PC-3 (cell line): ENCODE results near the gene MTA1. TPM values are rescaled to one million over a fixed set of nuclear protein-coding genes. Genes with fewer than 3 reads are reported as not detected.
A peak's percentile ranks its signal among the peaks of the same experiment; 100 is the strongest.

ENCODE experiments used
- ATAC-seq: fragments of 200-7000 bp; cut with Tn5 transposase; 2 replicates; pipeline ENCODE4 v1.9.1; 2020; ENCODE audit warnings: mild to moderate bottlenecking, moderate library complexity
- BruUV-seq: library from RNA; stranded (reverse); fragments of 400-500 nt; replicated peaks from 2 replicates; lab custom pipeline; 2021; lab: Mats Ljungman, UMichigan
- CTCF ChIA-PET: fragments of 300-600 bp; sonication (Branson Sonifier 250); formaldehyde crosslinking; loops from one replicate; lab custom pipeline; 2022; ENCODE audit warnings: antibody characterized with exemption; lab: Charles Lee
- POLR2A ChIA-PET: fragments of 300-600 bp; sonication (Branson Sonifier 250); formaldehyde crosslinking; loops from one replicate; lab custom pipeline; 2022; ENCODE audit warnings: antibody characterized with exemption; ENCODE audit not compliant: unreplicated experiment; lab: Charles Lee
- DNase-seq: peaks from one replicate; pipeline ENCODE4 v3.0.0-alpha.2; 2015
- H2AFZ ChIP-seq: fragments of 300-600 bp; sonication (generic); 2 replicates; pipeline ENCODE4 v1.6.0; 2016; ENCODE audit warnings: antibody characterized with exemption, low read length
- H3F3A ChIP-seq: fragments of 300-600 bp; sonication (generic); one replicate; pipeline ENCODE4 v1.6.0; 2017; ENCODE audit warnings: antibody characterized with exemption, low read length, control low read depth, mild to moderate bottlenecking; ENCODE audit not compliant: unreplicated experiment
- H3K27ac ChIP-seq: fragments of 300-600 bp; sonication (generic); 2 replicates; pipeline ENCODE4 v1.5.1; 2016; ENCODE audit warnings: mild to moderate bottlenecking, low read length
- H3K27me3 ChIP-seq: fragments of 300-600 bp; sonication (generic); 2 replicates; pipeline ENCODE4 v1.6.1; 2016; ENCODE audit warnings: low read length, mixed read lengths
- H3K36me3 ChIP-seq: fragments of 300-600 bp; sonication (generic); 2 replicates; pipeline ENCODE4 v1.6.1; 2016; ENCODE audit warnings: low read depth, mixed run types, low read length, mixed read lengths
- H3K4me1 ChIP-seq: fragments of 300-600 bp; sonication (generic); 2 replicates; pipeline ENCODE4 v1.5.1; 2016; ENCODE audit warnings: low read length; ENCODE audit not compliant: insufficient read depth
- H3K4me2 ChIP-seq: fragments of 300-600 bp; sonication (generic); 2 replicates; pipeline ENCODE4 v1.6.0; 2016; ENCODE audit warnings: low read length
- H3K4me3 ChIP-seq: fragments of 300-600 bp; sonication (generic); 2 replicates; pipeline ENCODE4 v1.5.1; 2016; ENCODE audit warnings: mild to moderate bottlenecking, low read length, mixed read lengths
- H3K79me2 ChIP-seq: fragments of 300-600 bp; sonication (generic); 2 replicates; pipeline ENCODE4 v1.6.1; 2017; ENCODE audit warnings: low read length, mixed read lengths
- H3K9ac ChIP-seq: fragments of 300-600 bp; sonication (generic); 2 replicates; pipeline ENCODE4 v1.6.0; 2016; ENCODE audit warnings: mild to moderate bottlenecking, low read length
- H3K9me2 ChIP-seq: fragments of 300-600 bp; sonication (generic); replicated peaks from 2 replicates; pipeline ENCODE4 v1.6.1; 2016; ENCODE audit warnings: mixed run types, low read length, mixed read lengths
- H3K9me3 ChIP-seq: fragments of 300-600 bp; sonication (generic); 2 replicates; pipeline ENCODE4 v1.6.1; 2016; ENCODE audit warnings: low read length, mixed read lengths
- H4K20me1 ChIP-seq: fragments of 300-600 bp; sonication (generic); 2 replicates; pipeline ENCODE4 v1.6.1; 2016; ENCODE audit warnings: low read length, mixed read lengths
- CTCF ChIP-seq: fragments of 300-600 bp; sonication (generic); conservative IDR thresholded peaks from 2 replicates; pipeline ENCODE4 v1.5.1; 2017; ENCODE audit warnings: antibody characterized with exemption, low read depth, mild to moderate bottlenecking, low read length
- EZH2 ChIP-seq: fragments of 300-600 bp; sonication (generic); IDR thresholded peaks from one replicate; pipeline ENCODE4 v1.6.1; 2017; ENCODE audit warnings: antibody characterized with exemption, mild to moderate bottlenecking, low read length; ENCODE audit not compliant: unreplicated experiment
- EZH2phosphoT487 ChIP-seq: fragments of 300-600 bp; sonication (generic); IDR thresholded peaks from 2 replicates; pipeline ENCODE4 v1.6.1; 2018; ENCODE audit warnings: mild to moderate bottlenecking, antibody characterized with exemption, low read length, borderline replicate concordance
- intact Hi-C: fragments of 100-400 bp; cut with micrococcal nuclease; formaldehyde crosslinking; loops from 2 replicates; pipeline ENCODE4 v1.9.0; 2023
- total RNA-seq: library from RNA; depleted of rRNA; stranded (reverse); fragments of >200 nt; gene quantifications from 2 replicates; pipeline ENCODE4 v1.2.3, GENCODE V29; 2014

The MTA1 gene
- total RNA-seq, 1 experiment from 2014 or later: 82.3 TPM

- Histone ChIP-seq H3F3A (no peaks in the 10 kb centered on the region), H3K9me3 (no peaks in the 10 kb centered on the region), H3K36me3 (no peaks in the 10 kb centered on the region), H3K4me1 (peaks cover 50% of the 10 kb centered on the region), H3K79me2 (peaks cover 8% of the 10 kb centered on the region), H3K4me2 (peak overlapping the region; percentile 85), H3K9ac (peak overlapping the region; percentile 66), H3K27ac (peak overlapping the region; percentile 69), H2AFZ (no peak overlapping the region), H3K27me3 (no peaks in the 10 kb centered on the region), H3K4me3 (peak overlapping the region; percentile 82), H4K20me1 (no peaks in the 10 kb centered on the region), H3K9me2 (no peaks in the 10 kb centered on the region)
- CTCF ChIA-PET: no interaction called here
- no TSS peak for BruUV-seq
- DNase-seq (no peak), ATAC-seq (no peak)
- TF ChIP-seq EZH2 (no peak), EZH2phosphoT487 (no peak)
- intact Hi-C loops: no loop called here
- POLR2A ChIA-PET: no interaction called here
Measured at GRCh38 chr14:105476831-105477659, 57.4 kb downstream of the MTA1 start.

- BruUV-seq: no TSS peak
- no peak for TF ChIP-seq EZH2
- no peak for TF ChIP-seq EZH2phosphoT487
Measured at GRCh38 chr14:105477660-105478397, 58.2 kb downstream of the MTA1 start.

GRCh38 chr14:105478398-105479251, 59.0 kb downstream of the MTA1 start:
- Histone ChIP-seq H2AFZ (no peak overlapping the region), H3K9me3 (no peaks in the 10 kb centered on the region), H3K9me2 (no peaks in the 10 kb centered on the region), H3K27me3 (no peaks in the 10 kb centered on the region), H4K20me1 (no peaks in the 10 kb centered on the region), H3F3A (no peaks in the 10 kb centered on the region), H3K4me3 (no peak overlapping the region), H3K4me1 (peaks cover 54% of the 10 kb centered on the region), H3K4me2 (no peak overlapping the region), H3K79me2 (peaks cover 8% of the 10 kb centered on the region), H3K9ac (no peak overlapping the region), H3K36me3 (no peaks in the 10 kb centered on the region), H3K27ac (no peak overlapping the region)
- TF ChIP-seq EZH2phosphoT487 (no peak), EZH2 (no peak), CTCF (no peak)
- no TSS peak for BruUV-seq
- DNase-seq: no peak
- CTCF ChIA-PET: no interaction called here
- POLR2A ChIA-PET: no interaction called here
- ATAC-seq: no peak
- intact Hi-C loops: no loop called here

More at GRCh38 chr14:105477660-105478397, 58.2 kb downstream of the MTA1 start:
- no peaks in the 10 kb centered on the region for H3K9me3 ChIP-seq
- no peaks in the 10 kb centered on the region for H3K27me3 ChIP-seq
- DNase-seq (no peak), ATAC-seq (no peak)
- peak overlapping the region; percentile 85; the same call in 1 of the 2 replicates for H3K4me2 ChIP-seq
- POLR2A ChIA-PET: no interaction called here
- peaks cover 53% of the 10 kb centered on the region for H3K4me1 ChIP-seq
- H3K36me3 ChIP-seq: no peaks in the 10 kb centered on the region
- H3K9me2 ChIP-seq: no peaks in the 10 kb centered on the region
- H2AFZ ChIP-seq: no peak overlapping the region
- H4K20me1 ChIP-seq: no peaks in the 10 kb centered on the region
- CTCF ChIA-PET: no interaction called here
- H3K79me2 ChIP-seq: peaks cover 8% of the 10 kb centered on the region
- H3K9ac ChIP-seq: no peak overlapping the region
- H3F3A ChIP-seq: no peaks in the 10 kb centered on the region
- H3K27ac ChIP-seq: no peak overlapping the region
- intact Hi-C loops: no loop called here
- no peak overlapping the region for H3K4me3 ChIP-seq
